ENCODE data around the gene MCF2L.
"Not testable (repeated sequence)": the region's sequence is repeated elsewhere in the genome, so short reads cannot be mapped to it uniquely, and the experiment has no call there.

MCF2L gene

DNA sequence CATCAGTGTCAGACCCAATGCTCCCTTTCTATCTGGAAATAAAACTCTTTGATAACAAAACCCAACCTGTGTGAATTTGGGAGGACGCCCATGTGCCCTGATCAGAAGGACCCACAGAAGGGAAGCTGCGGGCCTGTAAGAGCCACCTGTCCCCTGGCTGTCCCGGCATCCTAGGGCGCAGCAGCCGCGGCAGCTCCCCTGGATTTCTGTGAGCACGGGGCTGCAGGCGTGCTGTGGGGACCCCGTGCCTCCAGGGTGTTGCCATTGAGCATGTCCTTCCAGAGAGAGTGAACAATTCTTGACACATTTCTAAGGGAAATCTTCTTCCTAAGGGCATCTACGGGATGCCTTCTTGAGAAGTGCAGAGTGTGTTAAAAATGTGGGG, 60.0 kb downstream of the MCF2L start:
- Histone ChIP-seq H3K27me3 (ENCODE audit: control insufficient read depth in 3 of 3, insufficient read depth in 3 of 3, low read depth in 1 of 3, low read length in 3 of 3) (no peaks in the 10 kb centered on the region), H4K91ac (ENCODE audit: low read depth, low read length, poor library complexity) (peak overlapping the region; percentile 53), H2BK120ac (ENCODE audit: low read depth, low read length) (no peak overlapping the region), H3K4me3 (ENCODE audit: low read length in 2 of 2) (no peak overlapping the region), H3K4me2 (ENCODE audit: insufficient read depth, low read length, poor library complexity, severe bottlenecking) (no peak overlapping the region), H3K79me1 (ENCODE audit: low read depth, low read length) (peaks cover 4% of the 10 kb centered on the region), H3K27ac (replicated peaks; ENCODE audit: low read length) (no peak overlapping the region), H3K14ac (ENCODE audit: low read length) (peak overlapping the region; percentile 41), H2BK5ac (ENCODE audit: low read length) (peak overlapping the region; percentile 70), H2AFZ (ENCODE audit: low read length) (no peak overlapping the region), H2BK12ac (ENCODE audit: low read length) (peak overlapping the region; percentile 76), H3K23ac (ENCODE audit: low read depth, low read length, poor library complexity) (peak overlapping the region; percentile 56), H3K9ac (ENCODE audit: low read depth, low read length, poor library complexity) (no peak overlapping the region), H3K9me3 (replicated peaks in 1 of 2; ENCODE audit: control insufficient read depth in 2 of 2, insufficient read depth in 1 of 2, low read depth in 1 of 2, low read length in 2 of 2) (peaks cover 0 to 7% of the 10 kb centered on the region in 2 donors), H4K8ac (ENCODE audit: low read depth, low read length) (no peak overlapping the region), H3K36me3 (replicated peaks in 1 of 2; ENCODE audit: control insufficient read depth in 2 of 2, insufficient read depth in 2 of 2, low read length in 2 of 2) (peaks cover 0 to 5% of the 10 kb centered on the region in 2 donors), H3K18ac (ENCODE audit: low read length) (no peak overlapping the region), H3K4me1 (ENCODE audit: control insufficient read depth in 2 of 2, insufficient read depth in 1 of 2, low read depth in 1 of 2, low read length in 2 of 2) (peaks cover 4 to 5% of the 10 kb centered on the region in 2 donors), H2AK5ac (ENCODE audit: low read depth, low read length) (peak overlapping the region; percentile 24), H2BK15ac (ENCODE audit: low read length) (no peak overlapping the region), H3K4ac (ENCODE audit: low read length) (no peak overlapping the region)
- DNase-seq (ENCODE audit: low spot score), result no peak
- no CpG with 5 or more reads among the region's 10 CpGs for WGBS, 2 donors (ENCODE audit: extremely low coverage in 2 of 2, insufficient read length in 2 of 2, insufficient replicate concordance in 1 of 2)

- no peaks in the 10 kb centered on the region for H3K27me3 ChIP-seq (ENCODE audit: control insufficient read depth in 3 of 3, insufficient read depth in 3 of 3, low read depth in 1 of 3, low read length in 3 of 3)
- no peak overlapping the region for H3K14ac ChIP-seq (ENCODE audit: low read length)
- H3K79me1 ChIP-seq (ENCODE audit: low read depth, low read length), result peaks cover 4% of the 10 kb centered on the region
- H3K9ac ChIP-seq (ENCODE audit: low read depth, low read length, poor library complexity), result no peak overlapping the region
- no peak overlapping the region for H3K23ac ChIP-seq (ENCODE audit: low read depth, low read length, poor library complexity)
- H3K4me2 ChIP-seq (ENCODE audit: insufficient read depth, low read length, poor library complexity, severe bottlenecking), result no peak overlapping the region
- H2AK5ac ChIP-seq (ENCODE audit: low read depth, low read length), result peak overlapping the region; percentile 24
- H2AFZ ChIP-seq (ENCODE audit: low read length), result no peak overlapping the region
- H2BK15ac ChIP-seq (ENCODE audit: low read length), result no peak overlapping the region
- H3K27ac ChIP-seq (replicated peaks; ENCODE audit: low read length), result no peak overlapping the region
- H3K4ac ChIP-seq (ENCODE audit: low read length), result no peak overlapping the region
- peak overlapping the region; percentile 70 for H2BK5ac ChIP-seq (ENCODE audit: low read length)
- peak; percentile 59 for DNase-seq (ENCODE audit: low spot score)
- no CpG with 5 or more reads among the region's 23 CpGs for WGBS, 2 donors (ENCODE audit: extremely low coverage in 2 of 2, insufficient read length in 2 of 2, insufficient replicate concordance in 1 of 2)
- no peak overlapping the region for H2BK120ac ChIP-seq (ENCODE audit: low read depth, low read length)
- no peak overlapping the region for H2BK12ac ChIP-seq (ENCODE audit: low read length)
- peaks cover 0 to 3% of the 10 kb centered on the region in 2 donors for H3K4me1 ChIP-seq (ENCODE audit: control insufficient read depth in 2 of 2, insufficient read depth in 1 of 2, low read depth in 1 of 2, low read length in 2 of 2)
- peaks cover 0 to 5% of the 10 kb centered on the region in 2 donors for H3K36me3 ChIP-seq (replicated peaks in 1 of 2; ENCODE audit: control insufficient read depth in 2 of 2, insufficient read depth in 2 of 2, low read length in 2 of 2)
- no peak overlapping the region for H3K4me3 ChIP-seq (ENCODE audit: low read length in 2 of 2)
- peaks cover 0 to 7% of the 10 kb centered on the region in 2 donors for H3K9me3 ChIP-seq (replicated peaks in 1 of 2; ENCODE audit: control insufficient read depth in 2 of 2, insufficient read depth in 1 of 2, low read depth in 1 of 2, low read length in 2 of 2)
- peak overlapping the region; percentile 85 for H3K18ac ChIP-seq (ENCODE audit: low read length)
- H4K8ac ChIP-seq (ENCODE audit: low read depth, low read length), result no peak overlapping the region
- no peak overlapping the region for H4K91ac ChIP-seq (ENCODE audit: low read depth, low read length, poor library complexity)
These were observed 60.7 kb downstream of the MCF2L start for GRCh38 chr13:113029487-113030258.

DNA sequence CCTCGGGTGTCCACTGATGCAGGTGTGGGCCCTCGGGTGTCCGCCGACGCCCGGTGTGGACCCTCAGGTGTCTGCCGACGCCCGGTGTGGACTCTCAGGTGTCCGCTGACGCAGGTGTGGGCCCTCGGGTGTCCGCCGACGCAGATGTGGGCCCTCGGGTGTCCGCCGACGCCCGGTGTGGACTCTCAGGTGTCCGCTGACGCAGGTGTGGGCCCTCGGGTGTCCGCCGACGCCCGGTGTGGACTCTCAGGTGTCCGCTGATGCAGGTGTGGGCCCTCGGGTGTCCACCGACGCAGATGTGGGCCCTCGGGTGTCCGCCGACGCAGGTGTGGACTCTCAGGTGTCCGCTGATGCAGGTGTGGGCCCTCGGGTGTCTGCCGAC, 61.2 kb downstream of the MCF2L start:
- not testable (repeated sequence) for H3K27me3 ChIP-seq (ENCODE audit: control insufficient read depth in 3 of 3, insufficient read depth in 3 of 3, low read depth in 1 of 3, low read length in 3 of 3); H4K91ac ChIP-seq (ENCODE audit: low read depth, low read length, poor library complexity); H2BK15ac ChIP-seq (ENCODE audit: low read length)

GRCh38 chr13:113031465-113031864, 62.5 kb downstream of the MCF2L start:
- no peak overlapping the region for H4K8ac ChIP-seq (ENCODE audit: low read depth, low read length)
- H3K79me1 ChIP-seq (ENCODE audit: low read depth, low read length), result peaks cover 6% of the 10 kb centered on the region
- DNase-seq (ENCODE audit: low spot score), result no peak
- no peak overlapping the region for H2BK12ac ChIP-seq (ENCODE audit: low read length)
- no CpG with 5 or more reads among the region's 7 CpGs for WGBS, 2 donors (ENCODE audit: extremely low coverage in 2 of 2, insufficient read length in 2 of 2, insufficient replicate concordance in 1 of 2)
- H3K4me3 ChIP-seq (ENCODE audit: low read length in 2 of 2), result no peak overlapping the region
- no peak overlapping the region for H2BK120ac ChIP-seq (ENCODE audit: low read depth, low read length)
- H3K4me1 ChIP-seq (ENCODE audit: control insufficient read depth in 2 of 2, insufficient read depth in 1 of 2, low read depth in 1 of 2, low read length in 2 of 2), result peaks cover 0 to 3% of the 10 kb centered on the region in 2 donors
- H2AFZ ChIP-seq (ENCODE audit: low read length), result no peak overlapping the region
- H3K36me3 ChIP-seq (replicated peaks in 1 of 2; ENCODE audit: control insufficient read depth in 2 of 2, insufficient read depth in 2 of 2, low read length in 2 of 2), result peaks cover 5% of the 10 kb centered on the region in 2 donors
- H3K18ac ChIP-seq (ENCODE audit: low read length), result no peak overlapping the region
- H3K27me3 ChIP-seq (ENCODE audit: control insufficient read depth in 3 of 3, insufficient read depth in 3 of 3, low read depth in 1 of 3, low read length in 3 of 3), result no peaks in the 10 kb centered on the region
- no peak overlapping the region for H2BK15ac ChIP-seq (ENCODE audit: low read length)
- no peak overlapping the region for H2AK5ac ChIP-seq (ENCODE audit: low read depth, low read length)
- no peak overlapping the region for H3K27ac ChIP-seq (replicated peaks; ENCODE audit: low read length)
- no peak overlapping the region for H3K4ac ChIP-seq (ENCODE audit: low read length)
- H3K23ac ChIP-seq (ENCODE audit: low read depth, low read length, poor library complexity), result no peak overlapping the region
- H3K4me2 ChIP-seq (ENCODE audit: insufficient read depth, low read length, poor library complexity, severe bottlenecking), result no peak overlapping the region
- H3K9me3 ChIP-seq (replicated peaks in 1 of 2; ENCODE audit: control insufficient read depth in 2 of 2, insufficient read depth in 1 of 2, low read depth in 1 of 2, low read length in 2 of 2), result peaks cover 0 to 7% of the 10 kb centered on the region in 2 donors
- H3K14ac ChIP-seq (ENCODE audit: low read length), result no peak overlapping the region
- peak overlapping the region; percentile 90 for H4K91ac ChIP-seq (ENCODE audit: low read depth, low read length, poor library complexity)
- no peak overlapping the region for H2BK5ac ChIP-seq (ENCODE audit: low read length)
- H3K9ac ChIP-seq (ENCODE audit: low read depth, low read length, poor library complexity), result no peak overlapping the region

More for the DNA sequence above, 61.2 kb downstream of the MCF2L start:
- not testable (repeated sequence) for H2BK120ac ChIP-seq (ENCODE audit: low read depth, low read length); H3K4me1 ChIP-seq (ENCODE audit: control insufficient read depth in 2 of 2, insufficient read depth in 1 of 2, low read depth in 1 of 2, low read length in 2 of 2); H3K4ac ChIP-seq (ENCODE audit: low read length); H2AFZ ChIP-seq (ENCODE audit: low read length); H3K4me2 ChIP-seq (ENCODE audit: insufficient read depth, low read length, poor library complexity, severe bottlenecking); H2BK5ac ChIP-seq (ENCODE audit: low read length); H3K27ac ChIP-seq (replicated peaks; ENCODE audit: low read length); DNase-seq (ENCODE audit: low spot score); H3K79me1 ChIP-seq (ENCODE audit: low read depth, low read length); H3K9ac ChIP-seq (ENCODE audit: low read depth, low read length, poor library complexity); H3K4me3 ChIP-seq (ENCODE audit: low read length in 2 of 2); H2AK5ac ChIP-seq (ENCODE audit: low read depth, low read length); H3K18ac ChIP-seq (ENCODE audit: low read length); H4K8ac ChIP-seq (ENCODE audit: low read depth, low read length); H3K9me3 ChIP-seq (replicated peaks in 1 of 2; ENCODE audit: control insufficient read depth in 2 of 2, insufficient read depth in 1 of 2, low read depth in 1 of 2, low read length in 2 of 2); H2BK12ac ChIP-seq (ENCODE audit: low read length); H3K14ac ChIP-seq (ENCODE audit: low read length); H3K23ac ChIP-seq (ENCODE audit: low read depth, low read length, poor library complexity); H3K36me3 ChIP-seq (replicated peaks in 1 of 2; ENCODE audit: control insufficient read depth in 2 of 2, insufficient read depth in 2 of 2, low read length in 2 of 2)
- no CpG with 5 or more reads among the region's 38 CpGs for WGBS, 2 donors (ENCODE audit: extremely low coverage in 2 of 2, insufficient read length in 2 of 2, insufficient replicate concordance in 1 of 2)

All from neuronal stem cell (in vitro differentiated cells).